Astrocyte (in vitro differentiated cells and primary cell): ENCODE results near the gene TRIM67. TPM values are rescaled to one million over a fixed set of nuclear protein-coding genes. Genes with fewer than 3 reads are reported as not detected.
A peak's percentile ranks its signal among the peaks of the same experiment; 100 is the strongest.

Experiments used
- DNase-seq: peaks from one replicate; pipeline ENCODE4 v3.0.0-alpha.2; 2010; ENCODE audit warnings: low read depth
- FAIRE-seq: peaks from 2 replicates; lab custom pipeline; 2011; peaks lifted over from hg19 to GRCh38; lab: Jason Lieb, UNC
- H2AFZ ChIP-seq: 2 replicates; pipeline ENCODE4 v1.6.0; 2012; ENCODE audit warnings: low read depth, low read length, inconsistent platforms
- H3K27ac ChIP-seq: 2 replicates; pipeline ENCODE4 v1.5.1; 2011; ENCODE audit warnings: low read depth, low read length, inconsistent platforms
- H3K27me3 ChIP-seq: 2 replicates; pipeline ENCODE4 v1.6.0; 2011; ENCODE audit warnings: low read length, inconsistent platforms; ENCODE audit not compliant: insufficient read depth
- H3K36me3 ChIP-seq: 2 replicates; pipeline ENCODE4 v1.5.1; 2011; ENCODE audit warnings: low read length, inconsistent platforms; ENCODE audit not compliant: insufficient read depth
- H3K4me1 ChIP-seq: 2 replicates; pipeline ENCODE4 v1.5.1; 2011; ENCODE audit warnings: low read length, inconsistent platforms; ENCODE audit not compliant: insufficient read depth
- H3K4me2 ChIP-seq: 2 replicates; pipeline ENCODE4 v1.6.0; 2012; ENCODE audit warnings: low read length, inconsistent platforms
- H3K4me3 ChIP-seq: 2 replicates; pipeline ENCODE4 v1.5.1; 2011; ENCODE audit warnings: low read depth, mild to moderate bottlenecking, low read length, inconsistent platforms; ENCODE audit not compliant: insufficient read depth
- H3K79me2 ChIP-seq: 2 replicates; pipeline ENCODE4 v1.6.0; 2012; ENCODE audit warnings: mild to moderate bottlenecking, low read length, inconsistent platforms; ENCODE audit not compliant: insufficient read depth
- H3K9ac ChIP-seq: 2 replicates; pipeline ENCODE4 v1.6.0; 2012; ENCODE audit warnings: mild to moderate bottlenecking, low read length, inconsistent platforms
- H3K9me3 ChIP-seq: 2 replicates; pipeline ENCODE4 v1.5.1; 2012; ENCODE audit warnings: low read depth, mild to moderate bottlenecking, low read length, inconsistent platforms; ENCODE audit not compliant: insufficient read depth
- H4K20me1 ChIP-seq: 2 replicates; pipeline ENCODE4 v1.6.0; 2012; ENCODE audit warnings: low read length, inconsistent platforms; ENCODE audit not compliant: insufficient read depth
- H3K27ac Mint-ChIP-seq: one replicate; pipeline ENCODE4 v1.8.0; 2021; ENCODE audit warnings: mild to moderate bottlenecking, mixed read lengths; ENCODE audit not compliant: unreplicated experiment
- H3K27me3 Mint-ChIP-seq: one replicate; pipeline ENCODE4 v1.8.0; 2021; ENCODE audit warnings: low read depth, mixed read lengths; ENCODE audit not compliant: unreplicated experiment
- H3K36me3 Mint-ChIP-seq: one replicate; pipeline ENCODE4 v1.8.0; 2021; ENCODE audit warnings: low read depth, mixed read lengths; ENCODE audit not compliant: unreplicated experiment
- H3K4me1 Mint-ChIP-seq: one replicate; pipeline ENCODE4 v1.8.0; 2021; ENCODE audit warnings: low read depth, mixed read lengths; ENCODE audit not compliant: unreplicated experiment
- H3K4me3 Mint-ChIP-seq: one replicate; pipeline ENCODE4 v1.8.0; 2021; ENCODE audit warnings: mild to moderate bottlenecking, moderate library complexity, mixed read lengths; ENCODE audit not compliant: unreplicated experiment
- H3K9me3 Mint-ChIP-seq: one replicate; pipeline ENCODE4 v1.8.0; 2021; ENCODE audit warnings: mild to moderate bottlenecking, mixed read lengths; ENCODE audit not compliant: unreplicated experiment
- CTCF ChIP-seq: IDR thresholded peaks from 2 replicates; pipeline ENCODE4 v1.5.1; 2011; ENCODE audit warnings: low read depth, mild to moderate bottlenecking, inconsistent platforms, low read length, moderate library complexity; ENCODE audit not compliant: insufficient read depth
- EZH2 ChIP-seq: IDR thresholded peaks from 2 replicates; pipeline ENCODE4 v1.6.1; 2012; ENCODE audit warnings: mild to moderate bottlenecking, low read length, inconsistent platforms; ENCODE audit not compliant: insufficient read depth
- total RNA-seq: library from RNA; stranded (reverse); gene quantifications from 2 replicates; pipeline ENCODE4 v1.2.1, GENCODE V29; 2021

Gene TRIM67
- total RNA-seq, 1 donor from 2014 or later = 0.89 TPM

DNA sequence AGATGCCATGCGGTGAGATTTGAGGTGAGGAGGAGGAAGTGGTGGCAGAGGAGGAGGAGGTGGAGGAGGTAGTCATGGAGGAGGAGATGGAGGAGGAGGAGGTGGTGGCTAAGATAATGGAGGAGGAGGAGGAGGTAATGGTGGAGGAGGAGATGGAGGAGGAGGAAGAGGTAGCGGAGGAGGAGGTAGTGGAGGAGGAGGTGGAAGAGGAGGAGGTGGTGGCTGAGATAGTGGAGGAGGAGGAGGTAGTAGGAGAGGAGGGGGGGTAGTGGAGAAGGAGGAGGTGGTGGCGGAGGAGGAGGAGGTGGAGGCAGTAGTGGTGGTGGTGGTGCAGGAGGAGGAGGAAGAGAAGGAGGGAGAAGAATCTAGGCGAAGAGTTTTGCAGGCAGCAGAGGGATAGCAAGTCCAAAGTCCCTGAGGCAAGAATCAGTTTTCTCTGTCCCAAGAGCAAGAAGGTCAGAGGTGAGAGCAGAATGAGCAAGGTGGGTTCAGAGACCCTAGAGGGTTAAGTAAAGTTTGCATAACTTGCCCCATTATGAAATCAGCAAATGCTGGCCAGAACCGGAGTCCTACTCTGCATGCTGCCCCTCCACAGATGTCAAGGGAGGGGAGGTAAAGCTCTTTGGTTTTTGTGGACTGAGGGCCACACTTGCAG is 40.2 kb downstream of the TRIM67 start:
- Histone ChIP-seq H3K4me2 (no peak overlapping the region), H3K79me2 (no peaks in the 10 kb centered on the region), H3K4me3 (no peak overlapping the region), H3K4me1 (no peaks in the 10 kb centered on the region), H3K9ac (no peak overlapping the region), H4K20me1 (no peaks in the 10 kb centered on the region), H3K9me3 (no peaks in the 10 kb centered on the region), H3K27ac (no peak overlapping the region), H3K36me3 (no peaks in the 10 kb centered on the region), H3K27me3 (peaks cover 5% of the 10 kb centered on the region), H2AFZ (no peak overlapping the region)
- no peak overlapping the region for H3K4me3 Mint-ChIP-seq
- no peak for FAIRE-seq
- H3K27me3 Mint-ChIP-seq = peaks cover 73% of the 10 kb centered on the region
- DNase-seq = no peak
- H3K36me3 Mint-ChIP-seq = peaks cover 3% of the 10 kb centered on the region
- H3K9me3 Mint-ChIP-seq = peaks cover 7% of the 10 kb centered on the region
- peaks cover 13% of the 10 kb centered on the region for H3K4me1 Mint-ChIP-seq
- H3K27ac Mint-ChIP-seq = no peak overlapping the region
- TF ChIP-seq CTCF (no peak), EZH2 (no peak)

DNA sequence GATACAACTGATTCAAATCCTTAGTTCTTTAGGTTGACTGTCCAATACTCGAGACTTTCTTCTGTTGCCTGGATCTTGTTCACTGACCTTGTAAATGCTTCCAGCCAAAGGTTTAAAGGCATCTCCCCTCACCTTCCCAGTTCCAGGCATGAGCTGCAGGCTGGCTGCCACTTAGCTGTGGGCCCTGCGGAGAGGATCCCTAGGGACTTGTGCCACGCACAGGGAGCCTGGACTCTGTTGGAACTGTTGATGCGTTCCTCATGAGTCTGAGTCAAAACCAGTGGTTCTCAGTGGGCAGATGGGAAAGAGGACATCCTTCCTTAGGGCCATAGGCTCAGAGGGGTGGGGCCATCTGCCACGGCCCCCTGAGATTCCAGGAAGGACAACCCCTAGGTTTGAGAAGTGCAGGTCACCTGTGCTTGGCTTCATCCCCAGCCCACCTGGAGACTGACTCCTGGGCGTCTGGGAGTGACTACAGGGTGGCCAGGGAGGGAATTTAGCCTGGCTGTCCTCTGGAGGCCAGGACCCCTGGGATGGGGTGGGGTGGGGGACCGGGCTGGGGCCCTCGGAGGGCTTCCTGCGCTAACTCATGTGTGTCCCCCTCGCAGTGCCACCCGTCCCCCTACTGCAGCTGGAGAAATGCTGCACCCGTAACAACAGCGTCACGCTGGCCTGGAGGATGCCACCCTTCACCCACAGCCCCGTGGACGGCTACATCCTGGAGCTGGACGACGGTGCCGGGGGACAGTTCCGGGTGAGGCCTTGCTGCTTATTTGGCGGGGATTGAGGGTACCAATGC is 41.6 kb downstream of the TRIM67 start:
- Histone ChIP-seq H2AFZ (no peak overlapping the region), H3K9me3 (no peaks in the 10 kb centered on the region), H3K4me1 (no peaks in the 10 kb centered on the region), H3K27me3 (peaks cover 5% of the 10 kb centered on the region), H3K9ac (no peak overlapping the region), H3K79me2 (no peaks in the 10 kb centered on the region), H3K36me3 (no peaks in the 10 kb centered on the region), H4K20me1 (no peaks in the 10 kb centered on the region), H3K27ac (no peak overlapping the region), H3K4me2 (no peak overlapping the region), H3K4me3 (no peak overlapping the region)
- no peak for DNase-seq
- H3K4me1 Mint-ChIP-seq = peaks cover 13% of the 10 kb centered on the region
- TF ChIP-seq CTCF (no peak), EZH2 (no peak)
- H3K27ac Mint-ChIP-seq = no peak overlapping the region
- FAIRE-seq = no peak
- H3K27me3 Mint-ChIP-seq = peaks cover 66% of the 10 kb centered on the region
- peaks cover 3% of the 10 kb centered on the region for H3K36me3 Mint-ChIP-seq
- H3K4me3 Mint-ChIP-seq = no peak overlapping the region
- H3K9me3 Mint-ChIP-seq = peaks cover 7% of the 10 kb centered on the region

GRCh38 chr1:231206856-231207255 is 45.0 kb downstream of the TRIM67 start:
- Mint-ChIP-seq H3K9me3 (peaks cover 7% of the 10 kb centered on the region), H3K27ac (no peak overlapping the region), H3K36me3 (peaks cover 6% of the 10 kb centered on the region), H3K4me3 (no peak overlapping the region), H3K27me3 (peaks cover 53% of the 10 kb centered on the region), H3K4me1 (no peaks in the 10 kb centered on the region)
- no peak overlapping the region for H3K4me2 ChIP-seq
- no peaks in the 10 kb centered on the region for H3K9me3 ChIP-seq
- FAIRE-seq = no peak
- H3K4me3 ChIP-seq = no peak overlapping the region
- H3K27me3 ChIP-seq = peaks cover 5% of the 10 kb centered on the region
- no peak overlapping the region for H2AFZ ChIP-seq
- no peak for DNase-seq
- no peaks in the 10 kb centered on the region for H4K20me1 ChIP-seq
- H3K4me1 ChIP-seq = no peaks in the 10 kb centered on the region
- no peaks in the 10 kb centered on the region for H3K79me2 ChIP-seq
- no peak for TF ChIP-seq EZH2
- TF ChIP-seq CTCF = peak; percentile 11
- H3K27ac ChIP-seq = no peak overlapping the region
- H3K9ac ChIP-seq = no peak overlapping the region
- H3K36me3 ChIP-seq = no peaks in the 10 kb centered on the region
